Caco-2 (cell line): ENCODE data around the gene CBR4. TPM values are rescaled to one million over a fixed set of nuclear protein-coding genes. Genes with fewer than 3 reads are reported as not detected.

Experiments used
- Bru-seq: library from RNA; stranded (reverse); fragments of 400-500 nt; gene quantifications from one replicate; lab custom pipeline; 2021; lab: Mats Ljungman, UMichigan
- BruChase-seq, 2 experiments: library from RNA; stranded (reverse); fragments of 400-500 nt; gene quantifications; one replicate each; lab custom pipeline; 2021; lab: Mats Ljungman, UMichigan
- BruUV-seq: library from RNA; stranded (reverse); fragments of 400-500 nt; replicated peaks from 2 replicates; lab custom pipeline; 2021; lab: Mats Ljungman, UMichigan
- CTCF ChIA-PET: fragments of 300-600 bp; sonication (Branson Sonifier 250); formaldehyde crosslinking; loops from one replicate; lab custom pipeline; 2022; ENCODE audit warnings: antibody characterized with exemption; lab: Charles Lee
- POLR2A ChIA-PET: fragments of 300-600 bp; sonication (Branson Sonifier 250); formaldehyde crosslinking; loops from one replicate; lab custom pipeline; 2022; ENCODE audit warnings: antibody characterized with exemption; lab: Charles Lee
- DNase-seq, 2 experiments: peaks; one replicate each; pipeline versions ENCODE4 v3.0.0 to v3.0.0-alpha.2; 2020 to 2022
- H3K27me3 ChIP-seq: replicated peaks from 2 replicates; pipeline ENCODE4 v1.6.0; 2011; ENCODE audit warnings: low read length; ENCODE audit not compliant: control insufficient read depth, insufficient read depth
- H3K36me3 ChIP-seq: 2 replicates; pipeline ENCODE4 v1.5.1; 2011; ENCODE audit warnings: low read length; ENCODE audit not compliant: control insufficient read depth, insufficient read depth
- H3K4me1 ChIP-seq: fragments of 250-450 bp; sonication (Bioruptor Pico); 2 replicates; pipeline ENCODE4 v1.5.1; 2020; ENCODE audit warnings: mild to moderate bottlenecking
- H3K4me3 ChIP-seq: 2 replicates; pipeline ENCODE4 v1.5.1; 2011; ENCODE audit warnings: low read depth, mild to moderate bottlenecking, control low read depth, low read length
- H3K9me3 ChIP-seq: fragments of 250-450 bp; sonication (Bioruptor Pico); 2 replicates; pipeline ENCODE4 v1.5.1; 2020; ENCODE audit warnings: mild to moderate bottlenecking, moderate library complexity
- H3K27ac Mint-ChIP-seq: one replicate; pipeline ENCODE4 v1.8.0; 2022; ENCODE audit warnings: mixed read lengths; ENCODE audit not compliant: unreplicated experiment
- H3K27me3 Mint-ChIP-seq: one replicate; pipeline ENCODE4 v1.8.0; 2022; ENCODE audit warnings: mixed read lengths; ENCODE audit not compliant: insufficient read depth, unreplicated experiment
- H3K36me3 Mint-ChIP-seq: one replicate; pipeline ENCODE4 v1.8.0; 2022; ENCODE audit warnings: mild to moderate bottlenecking, mixed read lengths; ENCODE audit not compliant: insufficient read depth, unreplicated experiment
- H3K4me1 Mint-ChIP-seq: one replicate; pipeline ENCODE4 v1.8.0; 2022; ENCODE audit warnings: low read depth, mixed read lengths; ENCODE audit not compliant: unreplicated experiment
- H3K4me3 Mint-ChIP-seq: one replicate; pipeline ENCODE4 v1.8.0; 2022; ENCODE audit warnings: mild to moderate bottlenecking, moderate library complexity, mixed read lengths; ENCODE audit not compliant: unreplicated experiment
- H3K9me3 Mint-ChIP-seq: one replicate; pipeline ENCODE4 v1.8.0; 2022; ENCODE audit warnings: mixed read lengths; ENCODE audit not compliant: unreplicated experiment
- intact Hi-C: fragments of 100-400 bp; cut with micrococcal nuclease; formaldehyde crosslinking; loops from one replicate; pipeline ENCODE4 v1.10.0; 2022; ENCODE audit not compliant: unreplicated experiment
- long read RNA-seq: library from polyadenylated mRNA; stranded (forward); transcript quantifications from one replicate; pipeline ENCODE4 v2.0.0, GENCODE V29; 2022
- total RNA-seq: library from RNA; stranded (reverse); gene quantifications from 2 replicates; pipeline ENCODE4 v1.2.3, GENCODE V29; 2022
- TF ChIP-seq, protein P1 (sequence below), 2 experiments: fragments of 200-600 bp in 1 of 2; IDR thresholded peaks; 1 replicate in 1 of 2; 2 replicates in 1 of 2; pipeline versions ENCODE4 v1.5.1 to v1.8.0; 2011 to 2022; ENCODE audit warnings: antibody characterized with exemption in 1 of 2, control low read depth in 1 of 2, inconsistent platforms in 1 of 2, low read depth in 1 of 2, low read length in 1 of 2, mild to moderate bottlenecking in 1 of 2, moderate library complexity in 1 of 2; ENCODE audit not compliant: insufficient read depth in 1 of 2, severe bottlenecking in 1 of 2, unreplicated experiment in 1 of 2

The CBR4 gene
- 21.4 and 22.5 TPM in 2 replicates for total RNA-seq
- percentile 93 among the genes with signal in this experiment for Bru-seq, nascent RNA
- BruChase-seq, experiment 1, labeled RNA remaining after a 2-hour chase = percentile 92 among the genes with signal in this experiment
- BruChase-seq, experiment 2, labeled RNA remaining after a 6-hour chase = percentile 91 among the genes with signal in this experiment
- long read RNA-seq, transcript CBR4-201 (5 exons, 3,443 nt) = major isoform, 10 of 19 reads
- long read RNA-seq, partial matches to known transcripts = 1 of 19 reads
- long read RNA-seq, other reads (novel, unspliced or antisense) = 8 of 19 reads

- peak within 1 kb of the TSS; percentile 91 for H3K4me3 Mint-ChIP-seq
- peaks cover 16% of the 10 kb centered on the region for H3K4me1 Mint-ChIP-seq
- TSS peak; percentile 80 for BruUV-seq
- Histone ChIP-seq H3K36me3 (no peaks in the 10 kb centered on the region), H3K4me3 (peak within 1 kb of the TSS; percentile 65), H3K9me3 (no peaks in the 10 kb centered on the region), H3K27me3 (no peaks in the 10 kb centered on the region), H3K4me1 (peaks cover 28% of the 10 kb centered on the region)
- POLR2A ChIA-PET = interaction anchor here (0.6 to 1.6 kb wide), 25 partner anchors 9 to 1082 kb away, joined by 3 to 28 read pairs (median 4); no protein-coding TSS in a partner anchor
- CTCF ChIA-PET = interaction anchor here (0.5 to 1.5 kb wide), 25 partner anchors 9 to 610 kb away, joined by 3 to 9 read pairs (median 3); no protein-coding TSS in a partner anchor
- H3K27me3 Mint-ChIP-seq = no peaks in the 10 kb centered on the region
- H3K9me3 Mint-ChIP-seq = no peaks in the 10 kb centered on the region
- peak within 1 kb of the TSS; percentile 97 for H3K27ac Mint-ChIP-seq
- peaks cover 17% of the 10 kb centered on the region for H3K36me3 Mint-ChIP-seq
- TF ChIP-seq, protein P1, sequence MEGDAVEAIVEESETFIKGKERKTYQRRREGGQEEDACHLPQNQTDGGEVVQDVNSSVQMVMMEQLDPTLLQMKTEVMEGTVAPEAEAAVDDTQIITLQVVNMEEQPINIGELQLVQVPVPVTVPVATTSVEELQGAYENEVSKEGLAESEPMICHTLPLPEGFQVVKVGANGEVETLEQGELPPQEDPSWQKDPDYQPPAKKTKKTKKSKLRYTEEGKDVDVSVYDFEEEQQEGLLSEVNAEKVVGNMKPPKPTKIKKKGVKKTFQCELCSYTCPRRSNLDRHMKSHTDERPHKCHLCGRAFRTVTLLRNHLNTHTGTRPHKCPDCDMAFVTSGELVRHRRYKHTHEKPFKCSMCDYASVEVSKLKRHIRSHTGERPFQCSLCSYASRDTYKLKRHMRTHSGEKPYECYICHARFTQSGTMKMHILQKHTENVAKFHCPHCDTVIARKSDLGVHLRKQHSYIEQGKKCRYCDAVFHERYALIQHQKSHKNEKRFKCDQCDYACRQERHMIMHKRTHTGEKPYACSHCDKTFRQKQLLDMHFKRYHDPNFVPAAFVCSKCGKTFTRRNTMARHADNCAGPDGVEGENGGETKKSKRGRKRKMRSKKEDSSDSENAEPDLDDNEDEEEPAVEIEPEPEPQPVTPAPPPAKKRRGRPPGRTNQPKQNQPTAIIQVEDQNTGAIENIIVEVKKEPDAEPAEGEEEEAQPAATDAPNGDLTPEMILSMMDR (IDR thresholded peaks at IDR 0.05; ENCODE audit: insufficient read depth in 1 of 2, low read depth in 1 of 2, low read length in 1 of 2, severe bottlenecking in 1 of 2, unreplicated experiment in 1 of 2) = peak; percentile 23 to 41
- DNase-seq = peak; percentile 94 to 97
- intact Hi-C loops = loop anchor here (1.0 to 2.0 kb wide), 2 partner anchors 60 to 258 kb away; no protein-coding TSS in a partner anchor
These were observed at the start of gene CBR4 for GRCh38 chr4:169010125-169011023. CBR4 (minus strand) TSS chr4:169010255; CDS start chr4:169010089, 166 bp downstream.

GRCh38 chr4:169059306-169060211 is 49.5 kb upstream of the CBR4 start:
- H3K9me3 Mint-ChIP-seq = no peaks in the 10 kb centered on the region
- peaks cover 1% of the 10 kb centered on the region for H3K4me1 Mint-ChIP-seq
- Histone ChIP-seq H3K4me3 (no peak overlapping the region), H3K4me1 (no peaks in the 10 kb centered on the region), H3K27me3 (no peaks in the 10 kb centered on the region), H3K36me3 (no peaks in the 10 kb centered on the region), H3K9me3 (no peaks in the 10 kb centered on the region)
- TF ChIP-seq, protein P1 (IDR thresholded peaks at IDR 0.05; ENCODE audit: insufficient read depth in 1 of 2, low read depth in 1 of 2, low read length in 1 of 2, severe bottlenecking in 1 of 2, unreplicated experiment in 1 of 2) = no peak
- BruUV-seq = no TSS peak
- ChIA-PET CTCF (no interaction called here), POLR2A (no interaction called here)
- intact Hi-C loops = no loop called here
- no peak overlapping the region for H3K4me3 Mint-ChIP-seq
- no peaks in the 10 kb centered on the region for H3K36me3 Mint-ChIP-seq
- no peaks in the 10 kb centered on the region for H3K27me3 Mint-ChIP-seq
- H3K27ac Mint-ChIP-seq = no peak overlapping the region
- DNase-seq = no peak
